Epithelial cell of proximal tubule (primary cell): ENCODE measurements around the gene SPRYD3. TPM values are rescaled to one million over a fixed set of nuclear protein-coding genes. Genes with fewer than 3 reads are reported as not detected.

Experiments used
- DNase-seq: peaks from one replicate; pipeline ENCODE4 v3.0.0-alpha.2; 2011; ENCODE audit warnings: low read depth
- H3K4me3 ChIP-seq: 2 replicates; pipeline ENCODE4 v1.5.1; 2011; ENCODE audit warnings: low read depth, mild to moderate bottlenecking, low read length
- total RNA-seq: library from RNA; depleted of rRNA; stranded (reverse); fragments of >200 nt; gene quantifications from 2 replicates; pipeline ENCODE4 v1.2.3, GENCODE V29; 2015
- TF ChIP-seq, protein P1 (sequence below): conservative IDR thresholded peaks from 2 replicates; pipeline ENCODE4 v1.5.1; 2012; ENCODE audit warnings: low read depth, mild to moderate bottlenecking, low read length

SPRYD3 gene, protein sequence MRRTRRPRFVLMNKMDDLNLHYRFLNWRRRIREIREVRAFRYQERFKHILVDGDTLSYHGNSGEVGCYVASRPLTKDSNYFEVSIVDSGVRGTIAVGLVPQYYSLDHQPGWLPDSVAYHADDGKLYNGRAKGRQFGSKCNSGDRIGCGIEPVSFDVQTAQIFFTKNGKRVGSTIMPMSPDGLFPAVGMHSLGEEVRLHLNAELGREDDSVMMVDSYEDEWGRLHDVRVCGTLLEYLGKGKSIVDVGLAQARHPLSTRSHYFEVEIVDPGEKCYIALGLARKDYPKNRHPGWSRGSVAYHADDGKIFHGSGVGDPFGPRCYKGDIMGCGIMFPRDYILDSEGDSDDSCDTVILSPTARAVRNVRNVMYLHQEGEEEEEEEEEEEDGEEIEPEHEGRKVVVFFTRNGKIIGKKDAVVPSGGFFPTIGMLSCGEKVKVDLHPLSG
- 24.5 and 26.1 TPM in 2 replicates for total RNA-seq

DNA sequence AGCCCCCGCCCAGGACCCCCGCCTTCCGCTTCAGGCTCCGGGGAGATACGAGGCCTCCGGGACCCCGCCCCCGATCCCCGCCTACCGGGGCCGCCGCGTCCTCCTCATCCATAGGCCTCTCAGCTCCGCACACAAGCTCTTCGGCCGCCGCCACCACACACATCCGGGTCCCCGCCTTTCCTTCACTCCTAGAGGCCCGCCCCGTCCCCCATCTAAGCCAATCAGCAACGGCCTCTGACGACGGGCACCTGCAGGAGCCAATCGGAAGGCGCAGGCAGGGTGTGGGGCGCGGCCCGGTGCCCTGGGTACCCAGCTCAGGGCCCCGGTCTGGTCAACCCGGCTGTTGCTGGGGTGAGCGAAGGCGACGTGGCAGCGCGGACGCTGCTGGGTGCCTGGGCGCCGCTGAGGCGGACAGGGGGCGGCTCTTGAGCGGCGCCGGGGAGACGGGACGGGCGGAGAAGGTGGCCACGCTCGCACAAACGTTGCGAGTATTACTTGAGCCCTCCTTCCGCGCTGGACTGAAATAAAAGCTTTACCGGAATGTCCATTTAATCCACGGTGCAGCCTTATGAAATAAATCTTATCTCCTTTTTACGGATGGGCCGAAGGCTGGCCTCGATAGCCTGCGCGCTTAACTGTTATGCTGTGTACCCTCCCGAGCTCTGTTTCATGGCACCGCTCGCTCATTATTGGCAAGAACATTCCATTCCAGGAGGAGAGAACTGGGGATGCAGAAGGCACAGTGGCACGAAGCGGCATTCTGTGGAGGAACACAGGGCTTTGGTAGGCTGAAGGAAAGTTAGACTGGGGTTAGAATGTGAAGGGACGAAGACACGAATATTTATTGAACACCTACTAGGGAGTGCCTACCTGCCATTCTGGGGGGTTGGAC is at the start of gene SPRYD3:
TSS of gene SPRYD3 (minus strand) at position 165 of the 892 bp plus-strand sequence. CDS start at position 108, 57 bp downstream.
- peak within 1 kb of the TSS; percentile 84 for H3K4me3 ChIP-seq
- TF ChIP-seq, protein P1, sequence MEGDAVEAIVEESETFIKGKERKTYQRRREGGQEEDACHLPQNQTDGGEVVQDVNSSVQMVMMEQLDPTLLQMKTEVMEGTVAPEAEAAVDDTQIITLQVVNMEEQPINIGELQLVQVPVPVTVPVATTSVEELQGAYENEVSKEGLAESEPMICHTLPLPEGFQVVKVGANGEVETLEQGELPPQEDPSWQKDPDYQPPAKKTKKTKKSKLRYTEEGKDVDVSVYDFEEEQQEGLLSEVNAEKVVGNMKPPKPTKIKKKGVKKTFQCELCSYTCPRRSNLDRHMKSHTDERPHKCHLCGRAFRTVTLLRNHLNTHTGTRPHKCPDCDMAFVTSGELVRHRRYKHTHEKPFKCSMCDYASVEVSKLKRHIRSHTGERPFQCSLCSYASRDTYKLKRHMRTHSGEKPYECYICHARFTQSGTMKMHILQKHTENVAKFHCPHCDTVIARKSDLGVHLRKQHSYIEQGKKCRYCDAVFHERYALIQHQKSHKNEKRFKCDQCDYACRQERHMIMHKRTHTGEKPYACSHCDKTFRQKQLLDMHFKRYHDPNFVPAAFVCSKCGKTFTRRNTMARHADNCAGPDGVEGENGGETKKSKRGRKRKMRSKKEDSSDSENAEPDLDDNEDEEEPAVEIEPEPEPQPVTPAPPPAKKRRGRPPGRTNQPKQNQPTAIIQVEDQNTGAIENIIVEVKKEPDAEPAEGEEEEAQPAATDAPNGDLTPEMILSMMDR: no peak
- DNase-seq: peak; percentile 49

DNA sequence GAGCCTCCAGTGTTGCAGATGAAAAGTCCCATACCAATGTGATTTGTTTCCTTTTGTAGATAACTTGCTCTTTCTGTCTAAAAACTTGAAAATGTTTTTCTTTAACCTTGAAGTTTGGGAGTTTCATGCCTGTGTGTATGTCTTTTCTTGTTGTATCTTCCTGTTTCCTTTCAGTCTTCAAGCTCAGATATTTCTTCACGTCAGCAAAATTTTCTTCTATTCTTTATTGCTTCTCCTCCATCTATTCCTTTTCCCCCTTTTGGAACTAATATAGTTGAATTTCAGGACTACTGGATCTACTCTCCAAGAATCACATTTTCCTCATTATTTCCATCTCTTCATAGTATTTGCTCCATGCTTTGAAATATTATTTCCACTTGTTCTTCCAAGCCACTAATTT is 48.0 kb upstream of the SPRYD3 start:
- TF ChIP-seq, protein P1: no peak
- H3K4me3 ChIP-seq: no peak overlapping the region
- DNase-seq: no peak

DNA sequence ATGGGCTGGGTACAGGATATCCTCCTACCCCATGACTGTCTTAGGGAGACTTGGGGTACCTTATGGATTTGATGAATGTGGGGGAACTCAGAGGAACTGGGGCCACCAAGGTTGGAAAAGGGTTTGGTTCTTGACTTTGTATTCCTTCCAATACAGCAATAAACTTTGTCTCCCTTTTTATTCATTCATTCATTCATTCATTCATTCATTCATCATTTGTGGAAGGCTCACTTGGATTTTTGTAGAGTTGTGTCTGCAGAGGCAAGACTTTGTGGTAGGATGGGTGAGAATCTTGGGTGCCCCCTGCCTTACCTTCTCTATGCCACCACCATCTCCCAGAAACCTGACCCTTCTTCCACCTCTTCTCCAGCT is 45.1 kb upstream of the SPRYD3 start:
- TF ChIP-seq, protein P1: no peak
- no peak overlapping the region for H3K4me3 ChIP-seq
- DNase-seq: no peak

DNA sequence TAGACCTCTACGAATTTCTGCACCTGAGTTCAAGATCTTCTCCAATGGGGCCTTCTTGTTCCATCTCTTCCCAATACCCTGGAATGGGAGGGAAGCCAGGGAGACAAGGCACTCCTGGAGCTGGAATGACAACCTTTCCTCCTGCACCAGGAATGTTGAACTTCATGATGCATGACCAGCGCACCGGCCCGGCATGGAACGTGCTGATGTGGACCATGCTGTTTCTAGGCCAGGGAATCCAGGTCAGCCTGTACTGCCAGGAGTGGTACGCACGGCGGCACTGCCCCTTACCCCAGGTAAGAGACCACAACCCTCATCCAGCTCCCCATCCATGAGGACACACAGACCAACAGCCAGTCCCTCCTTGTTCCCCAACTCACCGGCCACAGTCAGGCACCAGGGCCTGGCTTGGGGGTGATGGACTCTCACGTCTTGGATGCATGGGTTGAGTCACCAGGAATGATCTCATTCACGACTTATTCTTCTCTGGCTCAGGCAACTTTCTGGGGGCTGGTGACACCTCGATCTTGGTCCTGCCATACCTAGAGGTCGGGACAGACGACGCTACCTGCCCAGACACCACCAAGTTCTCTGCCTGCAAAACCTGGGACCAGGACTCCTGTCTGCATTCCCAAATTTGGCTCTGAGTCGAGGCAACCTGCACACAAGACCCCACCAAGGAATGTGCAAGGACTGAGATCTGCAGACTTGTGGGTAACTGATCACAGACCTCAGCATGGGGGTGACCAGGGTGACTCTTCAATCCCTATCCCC is 44.6 kb upstream of the SPRYD3 start:
- no peak overlapping the region for H3K4me3 ChIP-seq
- no peak for DNase-seq
- TF ChIP-seq, protein P1: no peak

- TF ChIP-seq, protein P1: no peak
- no peak for DNase-seq
- H3K4me3 ChIP-seq: no peak overlapping the region
Measured at GRCh38 chr12:53122961-53123468, 43.8 kb upstream of the SPRYD3 start.

DNA sequence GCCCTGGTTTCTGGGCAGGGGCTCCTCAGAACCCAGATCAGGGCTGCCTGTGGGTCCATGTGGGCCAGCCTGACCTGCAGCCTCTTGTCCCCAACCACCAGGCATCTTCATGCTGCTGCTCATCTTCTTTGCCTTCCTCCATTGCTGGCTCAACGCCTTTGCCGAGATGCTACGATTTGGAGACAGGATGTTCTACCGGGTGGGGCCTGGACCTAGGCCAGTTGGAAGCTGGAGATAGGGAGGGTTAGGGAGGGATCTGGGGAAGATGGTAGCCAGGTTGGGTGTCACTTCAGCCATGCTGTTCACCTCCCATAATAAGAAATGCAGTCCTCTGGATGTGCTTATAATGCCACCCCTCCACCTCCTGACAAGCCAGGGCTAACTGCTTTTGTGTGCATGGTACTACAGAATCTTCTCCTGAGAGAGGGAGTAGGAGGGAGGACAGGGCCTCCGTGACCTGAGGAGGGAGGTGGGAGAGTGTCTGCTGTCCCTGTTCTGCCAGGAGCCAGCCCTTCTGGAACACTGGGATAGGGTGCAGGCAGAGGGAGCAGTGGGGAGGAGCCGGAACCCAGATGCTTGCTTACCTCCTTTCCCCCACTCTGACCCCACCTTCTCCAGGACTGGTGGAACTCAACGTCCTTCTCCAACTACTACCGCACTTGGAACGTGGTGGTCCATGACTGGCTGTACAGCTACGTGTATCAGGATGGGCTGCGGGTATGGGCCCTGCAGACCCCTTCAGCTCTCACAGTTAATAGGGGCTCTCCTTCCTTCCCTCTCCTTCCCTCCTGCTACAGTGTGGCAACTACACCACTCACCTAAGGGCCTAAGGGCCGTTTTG is 41.7 kb upstream of the SPRYD3 start:
- no peak for DNase-seq
- TF ChIP-seq, protein P1: no peak
- no peak overlapping the region for H3K4me3 ChIP-seq
